Measurements from ENCODE around the gene ZNF527.
A peak's percentile ranks its signal among the peaks of the same experiment; 100 is the strongest.
"Not testable (repeated sequence)": the region's sequence is repeated elsewhere in the genome, so short reads cannot be mapped to it uniquely, and the experiment has no call there.

Gene ZNF527

GRCh38 chr19:37370880-37371661 lies at the start of gene ZNF527:
ZNF527 (plus strand) TSS chr19:37371099; CDS start chr19:37374199, 3,100 bp downstream.
- H3K27me3 Mint-ChIP-seq (ENCODE audit: low read depth), result no peaks in the 10 kb centered on the region
- peak within 1 kb of the TSS; percentile 93 for H3K27ac Mint-ChIP-seq
- peaks cover 22% of the 10 kb centered on the region for H3K9me3 Mint-ChIP-seq
- H3K4me3 Mint-ChIP-seq, result peak within 1 kb of the TSS; percentile 99
- peaks cover 12% of the 10 kb centered on the region for H3K36me3 Mint-ChIP-seq (ENCODE audit: low read depth)
- peaks cover 6% of the 10 kb centered on the region for H3K4me1 Mint-ChIP-seq (ENCODE audit: low read depth)

- Mint-ChIP-seq H3K4me3 (no peak overlapping the region), H3K9me3 (peaks cover 40% of the 10 kb centered on the region), H3K4me1 (ENCODE audit: low read depth) (no peaks in the 10 kb centered on the region), H3K27me3 (ENCODE audit: low read depth) (no peaks in the 10 kb centered on the region), H3K36me3 (ENCODE audit: low read depth) (peaks cover 63% of the 10 kb centered on the region), H3K27ac (no peak overlapping the region)
These were observed 41.2 kb upstream of the ZNF527 start for GRCh38 chr19:37329686-37330085.

DNA sequence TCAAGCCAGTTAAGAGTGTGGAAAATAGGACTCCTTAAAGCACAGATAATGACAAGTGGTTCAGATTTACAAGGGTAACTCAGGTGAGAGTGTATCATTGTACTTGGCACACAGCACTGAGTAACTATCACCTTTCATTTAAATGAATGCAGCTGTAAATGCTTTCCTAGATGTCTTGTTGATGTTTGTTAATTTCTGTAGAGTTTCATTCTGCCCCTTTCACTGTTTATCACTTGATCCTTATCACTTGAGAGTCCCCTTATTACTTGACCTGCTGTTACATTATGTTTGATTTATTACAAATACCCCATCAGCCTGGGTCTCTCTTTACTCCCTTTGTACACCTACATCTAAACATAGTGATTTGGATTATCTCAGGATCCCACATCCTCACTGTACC lies 38.1 kb upstream of the ZNF527 start:
- Mint-ChIP-seq H3K4me3 (no peak overlapping the region), H3K9me3 (peaks cover 48% of the 10 kb centered on the region), H3K27ac (no peak overlapping the region), H3K27me3 (ENCODE audit: low read depth) (no peaks in the 10 kb centered on the region), H3K4me1 (ENCODE audit: low read depth) (peaks cover 2% of the 10 kb centered on the region), H3K36me3 (ENCODE audit: low read depth) (peaks cover 66% of the 10 kb centered on the region)

GRCh38 chr19:37333457-37333856 lies 37.4 kb upstream of the ZNF527 start:
- no peak overlapping the region for H3K4me3 Mint-ChIP-seq
- H3K27me3 Mint-ChIP-seq (ENCODE audit: low read depth), result no peaks in the 10 kb centered on the region
- H3K4me1 Mint-ChIP-seq (ENCODE audit: low read depth), result peaks cover 2% of the 10 kb centered on the region
- H3K9me3 Mint-ChIP-seq, result peaks cover 48% of the 10 kb centered on the region
- peaks cover 63% of the 10 kb centered on the region for H3K36me3 Mint-ChIP-seq (ENCODE audit: low read depth)
- H3K27ac Mint-ChIP-seq, result no peak overlapping the region

- Mint-ChIP-seq H3K36me3 (ENCODE audit: low read depth) (peaks cover 54% of the 10 kb centered on the region), H3K4me1 (ENCODE audit: low read depth) (peaks cover 2% of the 10 kb centered on the region), H3K9me3 (peaks cover 44% of the 10 kb centered on the region), H3K27ac (peak overlapping the region; percentile 67), H3K4me3 (peak overlapping the region; percentile 75), H3K27me3 (ENCODE audit: low read depth) (no peaks in the 10 kb centered on the region)
These were observed 36.5 kb upstream of the ZNF527 start for GRCh38 chr19:37334179-37335071.

- H3K27me3 Mint-ChIP-seq (ENCODE audit: low read depth), result no peaks in the 10 kb centered on the region
- no peaks in the 10 kb centered on the region for H3K4me1 Mint-ChIP-seq (ENCODE audit: low read depth)
- H3K27ac Mint-ChIP-seq, result no peak overlapping the region
- H3K36me3 Mint-ChIP-seq (ENCODE audit: low read depth), result peaks cover 49% of the 10 kb centered on the region
- no peak overlapping the region for H3K4me3 Mint-ChIP-seq
- peaks cover 45% of the 10 kb centered on the region for H3K9me3 Mint-ChIP-seq
These were observed 28.1 kb upstream of the ZNF527 start for GRCh38 chr19:37342753-37343152.

DNA sequence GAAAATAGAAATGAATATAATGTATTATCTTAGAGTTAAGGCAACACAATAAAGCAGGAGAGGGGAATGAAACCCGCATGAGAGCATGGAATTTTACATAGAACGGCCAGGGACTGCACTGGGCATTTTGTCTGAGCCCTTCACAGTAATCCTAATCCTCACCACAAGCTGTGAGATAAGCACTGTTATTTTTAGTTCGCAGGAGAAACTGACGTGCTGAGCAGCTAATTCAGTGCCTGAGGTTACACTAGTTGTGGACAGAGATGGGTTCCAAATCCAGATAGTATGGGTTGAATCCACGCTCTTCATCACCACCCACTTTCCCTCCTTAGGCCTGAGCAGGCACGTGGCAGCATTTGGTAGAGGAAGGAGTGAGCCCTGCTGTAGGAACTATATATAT lies 24.8 kb upstream of the ZNF527 start:
- Mint-ChIP-seq H3K4me1 (ENCODE audit: low read depth) (no peaks in the 10 kb centered on the region), H3K36me3 (ENCODE audit: low read depth) (peaks cover 62% of the 10 kb centered on the region), H3K9me3 (peaks cover 43% of the 10 kb centered on the region), H3K27ac (no peak overlapping the region), H3K4me3 (no peak overlapping the region), H3K27me3 (ENCODE audit: low read depth) (no peaks in the 10 kb centered on the region)

- no peaks in the 10 kb centered on the region for H3K4me1 Mint-ChIP-seq (ENCODE audit: low read depth)
- no peak overlapping the region for H3K4me3 Mint-ChIP-seq
- no peaks in the 10 kb centered on the region for H3K27me3 Mint-ChIP-seq (ENCODE audit: low read depth)
- peaks cover 40% of the 10 kb centered on the region for H3K9me3 Mint-ChIP-seq
- H3K36me3 Mint-ChIP-seq (ENCODE audit: low read depth), result peaks cover 62% of the 10 kb centered on the region
- no peak overlapping the region for H3K27ac Mint-ChIP-seq
These were observed 22.8 kb upstream of the ZNF527 start for GRCh38 chr19:37348060-37348459.

DNA sequence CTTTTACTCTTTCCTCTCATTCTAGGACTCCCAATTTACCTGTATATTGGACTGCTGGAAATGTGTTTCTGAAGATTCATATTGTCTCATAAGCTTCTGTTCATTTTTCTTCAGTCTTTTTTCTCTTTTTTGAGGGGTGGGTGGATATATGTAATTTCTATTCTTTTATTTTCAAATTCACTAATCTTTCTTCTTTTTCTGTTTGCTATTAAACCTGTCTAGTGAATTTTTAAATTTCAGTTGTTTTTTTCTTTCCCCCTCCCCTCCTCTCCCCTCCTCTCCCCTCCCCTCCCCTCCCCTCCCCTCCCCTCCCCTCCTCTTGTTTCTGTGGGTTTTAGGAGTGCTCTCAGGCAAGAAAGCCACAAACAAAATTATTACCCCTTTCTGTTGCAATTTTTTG lies 16.9 kb upstream of the ZNF527 start:
- peaks cover 50% of the 10 kb centered on the region for H3K9me3 Mint-ChIP-seq
- H3K4me3 Mint-ChIP-seq, result no peak overlapping the region
- H3K27ac Mint-ChIP-seq, result no peak overlapping the region
- no peaks in the 10 kb centered on the region for H3K4me1 Mint-ChIP-seq (ENCODE audit: low read depth)
- H3K36me3 Mint-ChIP-seq (ENCODE audit: low read depth), result peaks cover 58% of the 10 kb centered on the region
- no peaks in the 10 kb centered on the region for H3K27me3 Mint-ChIP-seq (ENCODE audit: low read depth)

DNA sequence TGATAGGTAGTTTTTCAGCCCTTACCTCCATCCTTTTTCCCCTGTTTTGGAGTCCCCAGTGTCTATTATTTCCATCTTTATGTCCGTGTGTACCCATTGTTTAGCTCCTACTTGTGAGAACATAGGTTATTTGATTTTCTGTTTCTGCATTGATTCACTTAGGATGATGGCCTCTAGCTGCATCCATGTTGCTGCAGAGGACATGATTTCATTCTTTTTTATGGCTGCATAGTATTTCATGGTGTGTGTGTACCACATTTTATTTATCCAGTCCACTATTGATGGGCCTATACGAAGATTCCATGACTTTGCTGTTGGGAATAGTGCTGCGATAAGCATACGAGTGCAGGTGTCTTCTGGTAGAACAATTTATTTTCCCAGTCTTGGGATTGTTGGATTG lies 15.0 kb upstream of the ZNF527 start:
- no peaks in the 10 kb centered on the region for H3K4me1 Mint-ChIP-seq (ENCODE audit: low read depth)
- no peak overlapping the region for H3K4me3 Mint-ChIP-seq
- no peaks in the 10 kb centered on the region for H3K27me3 Mint-ChIP-seq (ENCODE audit: low read depth)
- peaks cover 59% of the 10 kb centered on the region for H3K36me3 Mint-ChIP-seq (ENCODE audit: low read depth)
- no peak overlapping the region for H3K27ac Mint-ChIP-seq
- peaks cover 60% of the 10 kb centered on the region for H3K9me3 Mint-ChIP-seq

DNA sequence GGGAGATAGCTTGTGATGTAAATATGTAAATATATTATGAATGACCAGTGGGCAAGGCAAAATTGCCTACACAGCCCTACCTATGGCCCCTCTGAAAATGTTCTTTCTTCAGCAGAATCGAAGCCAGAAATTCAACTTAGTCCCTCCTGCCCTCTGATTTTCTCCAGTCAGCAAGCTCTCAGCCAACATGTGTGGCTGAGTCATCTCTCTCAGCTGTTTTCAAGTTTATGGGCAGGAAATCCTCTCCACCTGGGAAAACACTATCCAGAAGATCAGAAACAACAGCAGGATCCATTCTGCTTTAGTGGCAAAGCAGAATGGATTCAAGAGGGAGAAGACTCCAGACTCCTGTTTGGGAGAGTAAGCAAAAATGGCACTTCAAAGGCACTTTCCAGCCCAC lies 8.9 kb upstream of the ZNF527 start:
- no peak overlapping the region for H3K4me3 Mint-ChIP-seq
- peaks cover 79% of the 10 kb centered on the region for H3K9me3 Mint-ChIP-seq
- no peaks in the 10 kb centered on the region for H3K4me1 Mint-ChIP-seq (ENCODE audit: low read depth)
- peaks cover 62% of the 10 kb centered on the region for H3K36me3 Mint-ChIP-seq (ENCODE audit: low read depth)
- no peaks in the 10 kb centered on the region for H3K27me3 Mint-ChIP-seq (ENCODE audit: low read depth)
- H3K27ac Mint-ChIP-seq, result no peak overlapping the region

GRCh38 chr19:37362733-37363132 lies 8.2 kb upstream of the ZNF527 start:
- Mint-ChIP-seq H3K27ac (no peak overlapping the region), H3K9me3 (peaks cover 72% of the 10 kb centered on the region), H3K27me3 (ENCODE audit: low read depth) (no peaks in the 10 kb centered on the region), H3K4me1 (ENCODE audit: low read depth) (no peaks in the 10 kb centered on the region), H3K4me3 (no peak overlapping the region), H3K36me3 (ENCODE audit: low read depth) (peaks cover 55% of the 10 kb centered on the region)

DNA sequence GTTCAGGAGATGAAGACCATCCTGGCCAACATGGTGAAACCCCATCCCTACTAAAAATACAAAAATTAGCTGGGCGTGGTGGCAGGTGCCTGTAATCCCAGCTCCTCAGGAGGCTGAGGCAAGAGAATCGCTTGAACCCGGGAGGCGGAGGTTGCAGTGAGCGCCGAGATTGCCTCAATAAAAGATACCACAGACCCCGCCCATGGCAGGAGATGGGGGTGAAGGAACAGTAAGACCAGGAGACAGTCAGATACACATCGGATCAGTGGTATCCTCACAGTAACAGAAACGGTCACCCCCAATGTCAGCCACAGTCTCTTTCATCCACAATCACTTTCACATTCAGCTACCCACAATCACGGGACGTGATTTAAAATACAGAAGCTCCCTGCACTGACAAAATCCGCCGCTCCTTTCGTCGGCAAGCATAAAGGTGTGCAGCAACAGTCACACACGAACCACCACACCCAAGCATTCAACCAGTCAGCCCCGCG lies 466 bp upstream of the ZNF527 start:
- Mint-ChIP-seq H3K36me3 (ENCODE audit: low read depth) (peaks cover 15% of the 10 kb centered on the region), H3K27ac (peak overlapping the region; percentile 93), H3K9me3 (peaks cover 29% of the 10 kb centered on the region), H3K4me3 (peak overlapping the region; percentile 99)
- not testable (repeated sequence) for H3K4me1 Mint-ChIP-seq (ENCODE audit: low read depth); H3K27me3 Mint-ChIP-seq (ENCODE audit: low read depth)

DNA sequence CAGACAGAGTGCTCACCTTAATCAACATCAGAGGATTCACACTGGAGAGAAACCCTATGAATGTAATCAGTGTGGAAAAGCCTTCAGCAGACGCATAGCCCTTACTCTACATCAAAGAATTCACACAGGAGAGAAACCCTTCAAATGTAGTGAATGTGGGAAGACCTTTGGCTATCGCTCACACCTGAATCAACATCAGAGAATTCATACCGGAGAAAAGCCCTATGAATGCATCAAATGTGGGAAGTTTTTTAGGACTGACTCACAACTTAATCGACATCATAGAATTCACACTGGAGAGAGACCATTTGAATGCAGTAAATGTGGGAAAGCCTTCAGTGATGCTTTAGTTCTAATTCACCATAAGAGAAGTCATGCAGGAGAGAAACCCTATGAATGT lies 18.3 kb downstream of the ZNF527 start:
- peaks cover 51% of the 10 kb centered on the region for H3K36me3 Mint-ChIP-seq (ENCODE audit: low read depth)

GRCh38 chr19:37391399-37391798 lies 20.5 kb downstream of the ZNF527 start:
- H3K36me3 Mint-ChIP-seq (ENCODE audit: low read depth), result peaks cover 34% of the 10 kb centered on the region
- not testable (repeated sequence) for H3K27me3 Mint-ChIP-seq (ENCODE audit: low read depth); H3K4me1 Mint-ChIP-seq (ENCODE audit: low read depth); H3K27ac Mint-ChIP-seq; H3K4me3 Mint-ChIP-seq
- peaks cover 71% of the 10 kb centered on the region for H3K9me3 Mint-ChIP-seq

More for the DNA sequence above, 18.3 kb downstream of the ZNF527 start:
- Mint-ChIP-seq H3K27ac (no peak overlapping the region), H3K27me3 (ENCODE audit: low read depth) (no peaks in the 10 kb centered on the region), H3K9me3 (peaks cover 74% of the 10 kb centered on the region), H3K4me1 (ENCODE audit: low read depth) (no peaks in the 10 kb centered on the region), H3K4me3 (no peak overlapping the region)

Measured in T-helper 1 cell treated with Interleukin-12 subunit alpha and Interleukin-12 subunit beta and Interleukin-4 antibody, amounts not matched to agents 30 μg/mL and 1 μg/mL, for 36 hours (primary cell).